Fibroblast of villous mesenchyme (primary cell): ENCODE results near the gene TNNC1. TPM values are rescaled to one million over a fixed set of nuclear protein-coding genes. Genes with fewer than 3 reads are reported as not detected.

Experiments used
- DNase-seq: peaks from one replicate; pipeline ENCODE4 v3.0.0-alpha.2; 2010; ENCODE audit warnings: low read depth
- H3K4me3 ChIP-seq: 2 replicates; pipeline ENCODE4 v1.5.1; 2011; ENCODE audit warnings: low read depth, mild to moderate bottlenecking, low read length
- CTCF ChIP-seq: IDR thresholded peaks from 2 replicates; pipeline ENCODE4 v1.5.1; 2012; ENCODE audit warnings: low read depth, mild to moderate bottlenecking, low read length; ENCODE audit not compliant: insufficient read depth
- total RNA-seq: library from RNA; depleted of rRNA; stranded (reverse); fragments of >200 nt; gene quantifications from 2 replicates; pipeline ENCODE4 v1.2.3, GENCODE V29; 2012

Gene TNNC1
- total RNA-seq, 1 donor: 1.3 TPM

GRCh38 chr3:52437326-52438103, 16.3 kb downstream of the TNNC1 start:
- no peak for TF ChIP-seq CTCF
- DNase-seq: no peak
- H3K4me3 ChIP-seq: no peak overlapping the region

GRCh38 chr3:52436500-52437149, 17.2 kb downstream of the TNNC1 start:
- no peak overlapping the region for H3K4me3 ChIP-seq
- TF ChIP-seq CTCF: no peak
- peak; percentile 92 for DNase-seq

- no peak overlapping the region for H3K4me3 ChIP-seq
- no peak for DNase-seq
Observed at GRCh38 chr3:52435246-52436101, 18.4 kb downstream of the TNNC1 start.

GRCh38 chr3:52434491-52435115, 19.2 kb downstream of the TNNC1 start:
- DNase-seq: no peak
- no peak for TF ChIP-seq CTCF

More at GRCh38 chr3:52435246-52436101, 18.4 kb downstream of the TNNC1 start:
- TF ChIP-seq CTCF: no peak

GRCh38 chr3:52433996-52434479, 19.8 kb downstream of the TNNC1 start:
- TF ChIP-seq CTCF: no peak
- H3K4me3 ChIP-seq: no peak overlapping the region
- no peak for DNase-seq

More at GRCh38 chr3:52434491-52435115, 19.2 kb downstream of the TNNC1 start:
- H3K4me3 ChIP-seq: no peak overlapping the region

- TF ChIP-seq CTCF: no peak
Observed at GRCh38 chr3:52433328-52433995, 20.4 kb downstream of the TNNC1 start.

More at GRCh38 chr3:52433328-52433995, 20.4 kb downstream of the TNNC1 start:
- H3K4me3 ChIP-seq: no peak overlapping the region
- peak; percentile 60 for DNase-seq
